Naive thymus-derived CD4-positive, alpha-beta T cell (primary cell): ENCODE data around the gene DBH. TPM values are rescaled to one million over a fixed set of nuclear protein-coding genes. Genes with fewer than 3 reads are reported as not detected.
A peak's percentile ranks its signal among the peaks of the same experiment; 100 is the strongest.

Experiments
- ATAC-seq: fragments of 150-1000 bp; cut with Tn5 transposase; 2 replicates; pipeline ENCODE4 v1.10.0; 2021; ENCODE audit warnings: mild to moderate bottlenecking, moderate library complexity
- CTCF ChIA-PET: fragments of 350-600 bp; sonication (Branson Sonifier 250); formaldehyde crosslinking; loops from one replicate; lab custom pipeline; 2021; ENCODE audit warnings: antibody characterized with exemption; lab: Charles Lee
- POLR2A ChIA-PET: fragments of 350-600 bp; sonication (Branson Sonifier 250); formaldehyde crosslinking; loops from one replicate; lab custom pipeline; 2021; ENCODE audit warnings: antibody characterized with exemption, inconsistent platforms; lab: Charles Lee
- DNase-seq, 9 donors: peaks; one replicate each; pipeline versions ENCODE4 v3.0.0 to v3.0.0-alpha.2; 2020 to 2022; ENCODE audit warnings: mixed read lengths in 1 of 9
- H3K27ac ChIP-seq: one replicate; pipeline ENCODE4 v1.7.0; 2013; ENCODE audit warnings: mild to moderate bottlenecking, low read depth, low read length, moderate library complexity
- H3K27me3 ChIP-seq, 2 donors: one replicate each; pipeline ENCODE4 v1.7.0; 2013; ENCODE audit warnings: low read length in 2 of 2, mild to moderate bottlenecking in 2 of 2, moderate library complexity in 2 of 2; ENCODE audit not compliant: control insufficient read depth in 2 of 2, insufficient read depth in 2 of 2
- H3K36me3 ChIP-seq, 3 experiments: 1 replicate in 2 of 3; 2 replicates in 1 of 3; pipeline ENCODE4 v1.7.0; 2013; ENCODE audit warnings: low read length in 3 of 3, mild to moderate bottlenecking in 3 of 3, moderate library complexity in 1 of 3; ENCODE audit not compliant: insufficient read depth in 3 of 3, control insufficient read depth in 2 of 3
- H3K4me1 ChIP-seq, 2 donors: one replicate each; pipeline ENCODE4 v1.7.0; 2013; ENCODE audit warnings: low read length in 2 of 2, mild to moderate bottlenecking in 2 of 2, moderate library complexity in 1 of 2; ENCODE audit not compliant: control insufficient read depth in 2 of 2, insufficient read depth in 2 of 2
- H3K4me3 ChIP-seq: 2 replicates; pipeline ENCODE4 v1.7.0; 2013; ENCODE audit warnings: mild to moderate bottlenecking, low read length
- H3K9me3 ChIP-seq, 3 experiments: 1 replicate in 2 of 3; 2 replicates in 1 of 3; pipeline ENCODE4 v1.7.0; 2013; ENCODE audit warnings: low read length in 3 of 3; ENCODE audit not compliant: control insufficient read depth in 2 of 3
- H3K27ac Mint-ChIP-seq, 9 donors: one replicate each; pipeline ENCODE4 v1.8.0; 2020 to 2022; ENCODE audit warnings: mixed read lengths in 9 of 9, mild to moderate bottlenecking in 8 of 9, moderate library complexity in 5 of 9, inconsistent platforms in 2 of 9
- H3K27me3 Mint-ChIP-seq, 5 donors: one replicate each; pipeline ENCODE4 v1.8.0; 2021 to 2022; ENCODE audit warnings: mixed read lengths in 5 of 5, mild to moderate bottlenecking in 1 of 5
- H3K36me3 Mint-ChIP-seq, 5 donors: one replicate each; pipeline ENCODE4 v1.8.0; 2020 to 2022; ENCODE audit warnings: mixed read lengths in 5 of 5, mild to moderate bottlenecking in 3 of 5, inconsistent platforms in 1 of 5
- H3K4me1 Mint-ChIP-seq, 7 donors: one replicate each; pipeline ENCODE4 v1.8.0; 2020 to 2022; ENCODE audit warnings: mixed read lengths in 7 of 7, mild to moderate bottlenecking in 3 of 7, inconsistent platforms in 1 of 7
- H3K4me3 Mint-ChIP-seq, 10 donors: one replicate each; pipeline ENCODE4 v1.8.0; 2020 to 2022; ENCODE audit warnings: mild to moderate bottlenecking in 10 of 10, mixed read lengths in 10 of 10, moderate library complexity in 6 of 10, inconsistent platforms in 2 of 10
- H3K9me3 Mint-ChIP-seq, 11 donors: one replicate each; pipeline ENCODE4 v1.8.0; 2020 to 2022; ENCODE audit warnings: mixed read lengths in 11 of 11, mild to moderate bottlenecking in 4 of 11, inconsistent platforms in 1 of 11, moderate library complexity in 1 of 11
- intact Hi-C, 2 donors: fragments of 100-400 bp; cut with micrococcal nuclease; formaldehyde crosslinking; loops; one replicate each; pipeline ENCODE4 v1.15.1; 2023
- polyA plus RNA-seq, 2 donors: library from polyadenylated mRNA; unstranded; fragments of 300-500 nt; fragmentation: Illumina TruSeq; gene quantifications; one replicate each; pipeline ENCODE4 v1.2.3, GENCODE V29; 2021
- total RNA-seq, 6 experiments: library from RNA in 5 of 6; stranded (reverse) in 5 of 6; gene quantifications; 1 replicate in 5 of 6; 2 replicates in 1 of 6; pipeline ENCODE4 v1.2.3 and lab custom pipeline; 2021 to 2026

DBH gene
- total and polyA plus RNA-seq, 7 experiments from 2014 or later = 0.08 to 1.2 (median 0.17) TPM; not detected in 1

GRCh38 chr9:133634081-133634691, 2.0 kb upstream of the DBH start:
- H3K36me3 ChIP-seq = no peaks in the 10 kb centered on the region
- no peak overlapping the region for H3K27ac ChIP-seq
- Mint-ChIP-seq H3K36me3 (no peaks in the 10 kb centered on the region), H3K27me3 (peaks cover 0 to 3% (median 0%) of the 10 kb centered on the region in 5 donors), H3K4me1 (peaks cover 0 to 6% (median 0%) of the 10 kb centered on the region in 7 donors), H3K9me3 (no peaks in the 10 kb centered on the region), H3K27ac (no peak overlapping the region), H3K4me3 (no peak overlapping the region)
- no peak overlapping the region for H3K4me3 ChIP-seq
- no peaks in the 10 kb centered on the region for H3K27me3 ChIP-seq
- H3K9me3 ChIP-seq = no peaks in the 10 kb centered on the region
- no peak for DNase-seq
- no peak for ATAC-seq
- ChIA-PET POLR2A (no interaction called here), CTCF (interaction anchor here (1.1 kb wide), 1 partner anchor 8 kb away, joined by 3 read pairs; no protein-coding TSS in a partner anchor)
- intact Hi-C loops = no loop called here
- no peaks in the 10 kb centered on the region for H3K4me1 ChIP-seq

DNA sequence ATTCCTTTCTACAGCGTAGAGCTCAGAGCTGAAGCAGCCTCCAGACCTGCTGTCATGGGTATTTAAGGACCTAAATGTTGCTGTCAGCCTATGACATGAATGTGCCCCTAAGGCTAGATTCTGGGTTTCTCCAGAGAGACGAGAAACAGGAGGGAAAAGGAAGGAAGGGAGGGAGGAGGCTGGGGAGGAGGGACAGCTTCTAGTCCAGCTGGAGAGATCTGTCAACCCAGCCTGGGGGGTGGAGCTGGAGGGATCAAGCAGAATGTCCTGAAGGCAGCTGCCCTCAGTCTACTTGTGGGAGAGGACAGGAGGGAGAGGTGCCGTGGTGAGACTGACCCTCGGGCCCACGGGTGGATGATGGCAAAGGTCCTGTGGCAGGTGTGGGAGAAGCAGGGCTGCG, 1.1 kb upstream of the DBH start:
- DNase-seq = no peak
- no peak for ATAC-seq
- no peaks in the 10 kb centered on the region for H3K9me3 Mint-ChIP-seq
- no peak overlapping the region for H3K4me3 Mint-ChIP-seq
- peaks cover 0 to 3% (median 0%) of the 10 kb centered on the region in 5 donors for H3K27me3 Mint-ChIP-seq
- peak overlapping the region in 1 of 9 donors; percentile 70 for H3K27ac Mint-ChIP-seq
- H3K4me1 Mint-ChIP-seq = peaks cover 0 to 6% (median 0%) of the 10 kb centered on the region in 7 donors
- no peak overlapping the region for H3K4me3 ChIP-seq
- ChIA-PET POLR2A (no interaction called here), CTCF (interaction anchor here (0.9 kb wide), 1 partner anchor 10 kb away, joined by 3 read pairs; no protein-coding TSS in a partner anchor)
- H3K27me3 ChIP-seq = no peaks in the 10 kb centered on the region
- no peaks in the 10 kb centered on the region for H3K36me3 Mint-ChIP-seq
- no peaks in the 10 kb centered on the region for H3K9me3 ChIP-seq
- no peaks in the 10 kb centered on the region for H3K4me1 ChIP-seq
- H3K27ac ChIP-seq = no peak overlapping the region
- H3K36me3 ChIP-seq = no peaks in the 10 kb centered on the region
- intact Hi-C loops = no loop called here

DNA sequence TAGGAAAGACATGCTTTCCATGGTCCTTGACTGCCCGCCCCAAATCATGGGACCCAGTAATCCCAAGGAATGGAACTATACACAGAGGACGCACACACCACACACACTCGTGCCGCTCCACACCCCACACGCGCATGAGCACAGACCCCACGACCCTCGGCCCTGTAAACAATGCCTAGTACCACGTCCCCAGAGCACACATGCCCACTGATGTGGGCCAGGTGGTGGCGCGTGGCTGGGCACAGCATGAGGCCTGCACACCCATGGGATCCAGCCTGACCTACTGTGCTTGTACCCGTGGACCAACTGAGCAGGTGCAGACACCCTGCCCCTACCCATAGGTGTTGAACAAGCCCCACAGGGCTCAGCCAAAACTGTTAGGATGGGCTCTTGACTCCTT, 739 bp downstream of the DBH start:
- H3K4me1 Mint-ChIP-seq = peaks cover 0 to 6% (median 0%) of the 10 kb centered on the region in 7 donors
- no peaks in the 10 kb centered on the region for H3K36me3 ChIP-seq
- H3K4me1 ChIP-seq = no peaks in the 10 kb centered on the region
- no peak for DNase-seq
- ChIA-PET CTCF (no interaction called here), POLR2A (no interaction called here)
- H3K9me3 ChIP-seq = no peaks in the 10 kb centered on the region
- H3K36me3 Mint-ChIP-seq = no peaks in the 10 kb centered on the region
- intact Hi-C loops = no loop called here
- no peaks in the 10 kb centered on the region for H3K27me3 ChIP-seq
- no peak overlapping the region for H3K27ac ChIP-seq
- no peaks in the 10 kb centered on the region for H3K9me3 Mint-ChIP-seq
- no peaks in the 10 kb centered on the region for H3K27me3 Mint-ChIP-seq
- H3K4me3 Mint-ChIP-seq = no peak overlapping the region
- H3K4me3 ChIP-seq = no peak overlapping the region
- ATAC-seq = no peak
- H3K27ac Mint-ChIP-seq = no peak overlapping the region

- Histone ChIP-seq H3K9me3 (no peaks in the 10 kb centered on the region), H3K4me3 (no peak overlapping the region), H3K36me3 (no peaks in the 10 kb centered on the region), H3K27me3 (no peaks in the 10 kb centered on the region), H3K4me1 (no peaks in the 10 kb centered on the region), H3K27ac (no peak overlapping the region)
- POLR2A ChIA-PET = no interaction called here
- CTCF ChIA-PET = no interaction called here
- Mint-ChIP-seq H3K4me1 (peaks cover 0 to 5% (median 0%) of the 10 kb centered on the region in 7 donors), H3K36me3 (no peaks in the 10 kb centered on the region), H3K27ac (no peak overlapping the region), H3K9me3 (no peaks in the 10 kb centered on the region), H3K4me3 (no peak overlapping the region), H3K27me3 (no peaks in the 10 kb centered on the region)
- DNase-seq = no peak
- ATAC-seq = no peak
- intact Hi-C loops = no loop called here
Measured at GRCh38 chr9:133637451-133638055, 1.4 kb downstream of the DBH start.

- POLR2A ChIA-PET = no interaction called here
- Mint-ChIP-seq H3K9me3 (no peaks in the 10 kb centered on the region), H3K4me3 (no peak overlapping the region), H3K27ac (peak overlapping the region in 1 of 9 donors; percentile 36), H3K4me1 (peaks cover 0 to 2% (median 0%) of the 10 kb centered on the region in 7 donors), H3K36me3 (no peaks in the 10 kb centered on the region), H3K27me3 (no peaks in the 10 kb centered on the region)
- DNase-seq (no peak), ATAC-seq (no peak)
- CTCF ChIA-PET = no interaction called here
- no peaks in the 10 kb centered on the region for H3K4me1 ChIP-seq
- no peak overlapping the region for H3K4me3 ChIP-seq
- intact Hi-C loops = no loop called here
- H3K27ac ChIP-seq = no peak overlapping the region
- H3K27me3 ChIP-seq = no peaks in the 10 kb centered on the region
- no peaks in the 10 kb centered on the region for H3K36me3 ChIP-seq
- no peaks in the 10 kb centered on the region for H3K9me3 ChIP-seq
Measured at GRCh38 chr9:133638076-133638475, 1.9 kb downstream of the DBH start.

DNA sequence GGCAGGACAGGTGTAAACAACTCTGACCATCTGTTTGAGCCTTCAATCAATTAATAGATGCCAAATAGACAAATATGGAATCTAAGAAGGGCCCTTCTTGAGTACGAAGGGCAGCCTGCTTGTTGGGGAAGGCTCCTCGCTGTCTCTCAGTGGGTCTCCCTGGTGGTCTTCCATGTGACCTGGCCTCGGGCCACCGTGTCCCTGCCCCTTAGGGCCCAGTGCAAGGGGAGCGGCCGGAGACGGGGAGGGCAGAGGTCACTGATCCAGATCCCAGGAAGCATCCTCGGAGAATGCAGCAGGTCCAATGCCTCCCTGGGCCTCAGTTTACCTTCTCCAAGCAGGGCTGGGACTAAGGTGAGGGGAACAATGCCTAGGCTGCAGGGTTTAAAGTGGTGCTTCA, 2.5 kb downstream of the DBH start:
- Histone ChIP-seq H3K4me1 (no peaks in the 10 kb centered on the region), H3K36me3 (no peaks in the 10 kb centered on the region), H3K27me3 (no peaks in the 10 kb centered on the region), H3K9me3 (no peaks in the 10 kb centered on the region), H3K4me3 (no peak overlapping the region), H3K27ac (no peak overlapping the region)
- Mint-ChIP-seq H3K4me3 (no peak overlapping the region), H3K9me3 (no peaks in the 10 kb centered on the region), H3K27me3 (no peaks in the 10 kb centered on the region), H3K4me1 (peaks cover 0 to 2% (median 0%) of the 10 kb centered on the region in 7 donors), H3K27ac (no peak overlapping the region), H3K36me3 (no peaks in the 10 kb centered on the region)
- ChIA-PET POLR2A (no interaction called here), CTCF (no interaction called here)
- ATAC-seq = no peak
- DNase-seq = no peak
- intact Hi-C loops = no loop called here

DNA sequence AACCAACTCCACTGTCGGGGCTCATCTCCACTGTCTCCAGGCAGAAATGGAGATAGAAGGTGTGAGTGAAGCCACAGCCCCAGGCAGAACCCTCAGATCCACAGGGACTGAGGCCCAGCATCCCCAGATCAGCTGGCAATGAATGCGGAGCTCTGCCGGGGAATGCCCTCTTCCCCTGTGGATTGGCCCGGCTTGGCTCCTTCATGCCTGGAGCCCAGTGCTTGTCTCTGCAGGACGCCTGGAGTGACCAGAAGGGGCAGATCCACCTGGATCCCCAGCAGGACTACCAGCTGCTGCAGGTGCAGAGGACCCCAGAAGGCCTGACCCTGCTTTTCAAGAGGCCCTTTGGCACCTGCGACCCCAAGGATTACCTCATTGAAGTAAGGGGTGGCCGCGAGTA, 3.5 kb downstream of the DBH start:
- DNase-seq (no peak), ATAC-seq (no peak)
- Mint-ChIP-seq H3K27ac (no peak overlapping the region), H3K4me1 (no peaks in the 10 kb centered on the region), H3K27me3 (no peaks in the 10 kb centered on the region), H3K9me3 (no peaks in the 10 kb centered on the region), H3K36me3 (no peaks in the 10 kb centered on the region), H3K4me3 (no peak overlapping the region)
- no peaks in the 10 kb centered on the region for H3K36me3 ChIP-seq
- no peaks in the 10 kb centered on the region for H3K9me3 ChIP-seq
- CTCF ChIA-PET = no interaction called here
- intact Hi-C loops = no loop called here
- no peaks in the 10 kb centered on the region for H3K4me1 ChIP-seq
- POLR2A ChIA-PET = no interaction called here
- no peak overlapping the region for H3K27ac ChIP-seq
- no peak overlapping the region for H3K4me3 ChIP-seq
- H3K27me3 ChIP-seq = no peaks in the 10 kb centered on the region
